Activated T-cell treated with anti-CD3 and anti-CD28 coated beads for 4 hours (primary cell): Measurements from ENCODE around the gene GNPTG.

Source experiments
- DNase-seq: peaks from one replicate; pipeline ENCODE4 v3.0.0-alpha.2; 2020

The GNPTG gene

GRCh38 chr16:1401758-1402154 is 50.0 kb downstream of the GNPTG start:
- no peak for DNase-seq

- no peak for DNase-seq
Measured at GRCh38 chr16:1403036-1403435, 51.3 kb downstream of the GNPTG start.

GRCh38 chr16:1403733-1404132 is 52.0 kb downstream of the GNPTG start:
- no peak for DNase-seq

DNA sequence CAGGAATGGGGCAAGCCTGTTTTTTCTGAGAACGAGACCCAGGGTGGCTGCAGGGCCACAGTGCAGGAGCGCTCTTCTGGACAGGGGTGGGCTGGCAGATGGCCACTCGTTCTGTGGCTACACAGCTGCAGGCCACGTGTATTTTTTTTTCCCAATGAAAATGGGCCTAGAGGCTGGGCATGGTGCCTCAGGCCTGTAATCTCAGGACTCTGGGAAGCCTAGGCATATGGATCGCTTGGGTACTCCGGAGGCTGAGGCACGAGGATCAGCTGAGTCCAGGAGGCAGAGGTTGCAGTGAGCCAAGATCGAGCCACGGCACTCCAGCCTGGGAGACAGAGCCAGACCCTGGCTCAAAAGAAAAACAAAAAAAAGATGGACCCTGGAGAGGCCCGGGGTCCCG is 56.0 kb downstream of the GNPTG start:
- no peak for DNase-seq

- DNase-seq, result peak; percentile 98
Measured at GRCh38 chr16:1408171-1408837, 56.6 kb downstream of the GNPTG start.

DNA sequence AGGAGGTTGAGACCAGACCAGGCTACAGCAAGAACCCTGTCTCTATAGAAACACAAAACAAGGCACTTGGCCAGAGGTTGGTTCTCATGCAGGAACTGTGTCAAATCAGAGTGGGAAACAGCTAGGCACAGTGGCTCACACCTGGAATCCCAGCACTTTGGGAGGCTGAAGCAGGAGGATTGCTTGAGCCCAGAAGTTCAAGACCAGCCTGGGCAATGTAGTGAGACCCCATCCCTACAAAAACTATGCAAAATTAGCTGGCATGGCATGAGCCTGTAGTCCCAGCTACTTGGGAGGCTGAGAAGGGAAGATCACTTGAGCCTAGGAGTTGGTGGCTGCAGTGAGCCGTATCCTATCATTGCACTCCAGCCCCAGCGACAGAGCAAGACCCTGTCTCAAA is 61.1 kb downstream of the GNPTG start:
- DNase-seq, result no peak
